Measurements from ENCODE around the gene TMEM258.

GRCh38 chr11:61769169-61769920 lies 23.1 kb downstream of the TMEM258 start:
- no peak for TF ChIP-seq POLR2A (IDR thresholded peaks at IDR 0.05)
- no peak for TF ChIP-seq CTCF (IDR thresholded peaks at IDR 0.05)
- no peak for TF ChIP-seq POLR2AphosphoS5 (IDR thresholded peaks at IDR 0.05)
- TF ChIP-seq EP300 (IDR thresholded peaks at IDR 0.05; ENCODE audit: low read depth): no peak

All from transverse colon (tissue), 4 donors.